Dedifferentiated amniotic fluid mesenchymal stem cell (primary cell): Measurements from ENCODE around the gene ZNF677.
"Not testable (repeated sequence)": the region's sequence is repeated elsewhere in the genome, so short reads cannot be mapped to it uniquely, and the experiment has no call there.

Experiments
- DNase-seq: peaks from one replicate; pipeline ENCODE4 v3.0.0-alpha.2; 2016; ENCODE audit errors: extremely low spot score

Gene ZNF677

GRCh38 chr19:53254411-53255341 is at the start of gene ZNF677:
ZNF677 (minus strand) TSS chr19:53254873; CDS start chr19:53251550, 3,323 bp downstream.
- peak; percentile 72 for DNase-seq

- not testable (repeated sequence) for DNase-seq
Observed at GRCh38 chr19:53301341-53301740, 46.7 kb upstream of the ZNF677 start.

- DNase-seq: no peak
Observed at GRCh38 chr19:53294786-53295441, 40.2 kb upstream of the ZNF677 start.

- no peak for DNase-seq
Observed at GRCh38 chr19:53290758-53291549, 36.3 kb upstream of the ZNF677 start.

GRCh38 chr19:53285087-53285486 is 30.4 kb upstream of the ZNF677 start:
- DNase-seq: no peak

GRCh38 chr19:53281947-53282346 is 27.3 kb upstream of the ZNF677 start:
- not testable (repeated sequence) for DNase-seq

GRCh38 chr19:53275480-53275879 is 20.8 kb upstream of the ZNF677 start:
- DNase-seq: no peak

- DNase-seq: no peak
Observed at GRCh38 chr19:53272044-53272443, 17.4 kb upstream of the ZNF677 start.

GRCh38 chr19:53269861-53270260 is 15.2 kb upstream of the ZNF677 start:
- DNase-seq: not testable (repeated sequence)

GRCh38 chr19:53267623-53268022 is 12.9 kb upstream of the ZNF677 start, which contains the start of gene VN1R4:
VN1R4 (minus strand) TSS chr19:53267723; CDS start chr19:53267665, 58 bp downstream.
- not testable (repeated sequence) for DNase-seq

GRCh38 chr19:53257715-53258342 is 3.2 kb upstream of the ZNF677 start, which contains the start of gene VN1R2:
VN1R2 (plus strand) TSS chr19:53258292; CDS start chr19:53258376, 84 bp downstream.
- DNase-seq: not testable (repeated sequence)

GRCh38 chr19:53246498-53246897 is 8.2 kb downstream of the ZNF677 start:
- DNase-seq: no peak

- no peak for DNase-seq
Observed at GRCh38 chr19:53237114-53237777, 17.4 kb downstream of the ZNF677 start.

- DNase-seq: no peak
Observed at GRCh38 chr19:53224606-53225005, 30.1 kb downstream of the ZNF677 start.

GRCh38 chr19:53222716-53223115 is 32.0 kb downstream of the ZNF677 start:
- not testable (repeated sequence) for DNase-seq

GRCh38 chr19:53212703-53213320 is 41.9 kb downstream of the ZNF677 start:
- DNase-seq: no peak

- DNase-seq: not testable (repeated sequence)
Observed at GRCh38 chr19:53211554-53211953, 43.1 kb downstream of the ZNF677 start.

- DNase-seq: peak; percentile 47
Observed at GRCh38 chr19:53196777-53197396, 57.8 kb downstream of the ZNF677 start.

- peak; percentile 74 for DNase-seq
Observed at GRCh38 chr19:53195265-53195903, 59.3 kb downstream of the ZNF677 start.
